HG03025 (cell line): ENCODE measurements around the gene WNT16.

Experiments
- ATAC-seq: cut with Tn5 transposase; IDR thresholded peaks from one replicate; pipeline ENCODE4 v1.9.1; 2021; ENCODE audit warnings: mild to moderate bottlenecking, moderate library complexity; ENCODE audit not compliant: unreplicated experiment, low FRiP score

The WNT16 gene

GRCh38 chr7:121339082-121339481, 10.3 kb downstream of the WNT16 start:
- ATAC-seq: no peak

GRCh38 chr7:121341933-121342332, 13.1 kb downstream of the WNT16 start:
- ATAC-seq: no peak

GRCh38 chr7:121342631-121343030, 13.8 kb downstream of the WNT16 start:
- ATAC-seq: no peak

GRCh38 chr7:121343302-121343701, 14.5 kb downstream of the WNT16 start:
- ATAC-seq: no peak

GRCh38 chr7:121344093-121344492, 15.3 kb downstream of the WNT16 start:
- ATAC-seq: no peak

- no peak for ATAC-seq
Measured at GRCh38 chr7:121344497-121344896, 15.7 kb downstream of the WNT16 start.

GRCh38 chr7:121351682-121352081, 22.9 kb downstream of the WNT16 start:
- no peak for ATAC-seq

- no peak for ATAC-seq
Measured at GRCh38 chr7:121352323-121352722, 23.5 kb downstream of the WNT16 start.

GRCh38 chr7:121355574-121355973, 26.8 kb downstream of the WNT16 start:
- ATAC-seq: no peak

GRCh38 chr7:121360564-121360963, 31.8 kb downstream of the WNT16 start:
- no peak for ATAC-seq

GRCh38 chr7:121366852-121367431, 38.1 kb downstream of the WNT16 start:
- no peak for ATAC-seq

- peak; percentile 43 for ATAC-seq
Measured at GRCh38 chr7:121369462-121369861, 40.7 kb downstream of the WNT16 start.

- ATAC-seq: no peak
Measured at GRCh38 chr7:121371367-121371766, 42.6 kb downstream of the WNT16 start.

GRCh38 chr7:121371883-121372282, 43.1 kb downstream of the WNT16 start:
- no peak for ATAC-seq

GRCh38 chr7:121372376-121373010, 43.7 kb downstream of the WNT16 start:
- peak; percentile 86 for ATAC-seq

GRCh38 chr7:121373177-121373576, 44.4 kb downstream of the WNT16 start:
- no peak for ATAC-seq

- no peak for ATAC-seq
Measured at GRCh38 chr7:121376979-121377378, 48.2 kb downstream of the WNT16 start.

GRCh38 chr7:121379930-121380329, 51.1 kb downstream of the WNT16 start:
- no peak for ATAC-seq

- ATAC-seq: no peak
Measured at GRCh38 chr7:121382473-121382872, 53.7 kb downstream of the WNT16 start.

GRCh38 chr7:121383235-121383910, 54.6 kb downstream of the WNT16 start:
- ATAC-seq: no peak

GRCh38 chr7:121384265-121384664, 55.5 kb downstream of the WNT16 start:
- ATAC-seq: no peak
